HEK293T (cell line): Measurements from ENCODE around the gene DZIP1L.

Source experiments
- CTCF ChIA-PET: fragments of 350-600 bp; formaldehyde crosslinking; extraction: SDS; loops from one replicate; lab custom pipeline; 2021; ENCODE audit warnings: antibody characterized with exemption, inconsistent platforms; lab: Yijun Ruan, JAX
- POLR2A ChIA-PET: fragments of 350-600 bp; formaldehyde crosslinking; extraction: SDS; loops from one replicate; lab custom pipeline; 2020; ENCODE audit warnings: antibody characterized with exemption, inconsistent platforms; lab: Yijun Ruan, JAX
- DNase-seq: peaks from one replicate; pipeline ENCODE4 v3.0.0; 2012; ENCODE audit warnings: mixed read lengths; ENCODE audit errors: extremely low spot score
- ARNT ChIP-seq: fragments of 450-650 bp; IDR thresholded peaks from 2 replicates; pipeline ENCODE4 v1.6.1; 2017; ENCODE audit warnings: mild to moderate bottlenecking
- BHLHE40 ChIP-seq: fragments of 450-650 bp; IDR thresholded peaks from 2 replicates; pipeline ENCODE4 v1.6.1; 2016; ENCODE audit warnings: mild to moderate bottlenecking, moderate library complexity, borderline replicate concordance
- CTBP1 ChIP-seq: fragments of 450-650 bp; IDR thresholded peaks from 2 replicates; pipeline ENCODE4 v1.6.1; 2016; ENCODE audit warnings: borderline replicate concordance
- ELF4 ChIP-seq: fragments of 450-650 bp; IDR thresholded peaks from 2 replicates; pipeline ENCODE4 v1.6.1; 2017; ENCODE audit warnings: antibody characterized with exemption
- FOXA1 ChIP-seq: fragments of 450-650 bp; IDR thresholded peaks from 2 replicates; pipeline ENCODE4 v1.6.1; 2016; ENCODE audit warnings: mild to moderate bottlenecking
- FOXK2 ChIP-seq: fragments of 450-650 bp; IDR thresholded peaks from 2 replicates; pipeline ENCODE4 v1.6.1; 2016; ENCODE audit warnings: mild to moderate bottlenecking
- FOXM1 ChIP-seq: fragments of 450-650 bp; IDR thresholded peaks from 2 replicates; pipeline ENCODE4 v1.6.1; 2017; ENCODE audit warnings: mild to moderate bottlenecking, borderline replicate concordance
- HDGF ChIP-seq: fragments of 450-650 bp; IDR thresholded peaks from 2 replicates; pipeline ENCODE4 v1.6.1; 2017; ENCODE audit warnings: antibody characterized with exemption, borderline replicate concordance
- L3MBTL2 ChIP-seq: fragments of 450-650 bp; conservative IDR thresholded peaks from 2 replicates; pipeline ENCODE4 v1.6.1; 2016; ENCODE audit warnings: mild to moderate bottlenecking
- LEF1 ChIP-seq: fragments of 450-650 bp; IDR thresholded peaks from 2 replicates; pipeline ENCODE4 v1.6.1; 2017; ENCODE audit warnings: mild to moderate bottlenecking, borderline replicate concordance
- NFRKB ChIP-seq: fragments of 450-650 bp; IDR thresholded peaks from 2 replicates; pipeline ENCODE4 v1.6.1; 2016; ENCODE audit warnings: mild to moderate bottlenecking, moderate library complexity
- SP1 ChIP-seq: fragments of 450-650 bp; IDR thresholded peaks from 2 replicates; pipeline ENCODE4 v1.6.1; 2017
- SUZ12 ChIP-seq: fragments of 450-650 bp; IDR thresholded peaks from 2 replicates; pipeline ENCODE4 v1.6.1; 2016; ENCODE audit warnings: mild to moderate bottlenecking
- TARDBP ChIP-seq: fragments of 450-650 bp; IDR thresholded peaks from 2 replicates; pipeline ENCODE4 v1.6.1; 2016
- ZNF384 ChIP-seq: fragments of 450-650 bp; IDR thresholded peaks from 2 replicates; pipeline ENCODE4 v1.6.1; 2016
- TF ChIP-seq, protein P1 (sequence below): fragments of 450-650 bp; IDR thresholded peaks from 2 replicates; pipeline ENCODE4 v1.6.1; 2016

DZIP1L gene

DNA sequence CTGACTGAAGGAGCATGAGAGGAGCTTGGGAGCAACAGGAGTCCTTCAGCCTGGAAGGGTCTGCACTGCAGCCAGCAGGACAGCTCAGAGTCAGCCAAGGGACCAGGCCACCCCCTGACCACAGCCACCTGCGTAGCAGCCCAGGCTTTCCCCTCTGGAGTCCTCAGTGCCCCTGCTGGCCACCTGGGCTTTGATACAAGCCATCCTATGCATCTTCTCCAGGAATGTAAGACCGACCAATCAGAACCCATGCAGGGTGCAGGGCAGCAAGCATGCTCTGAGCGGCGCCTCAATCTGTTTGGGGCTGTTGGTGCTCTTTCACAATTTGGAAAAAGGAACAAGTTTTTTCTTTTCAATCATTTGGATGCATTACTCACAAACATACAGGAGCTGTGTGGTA, 52.0 kb downstream of the DZIP1L start:
- no peak for DNase-seq
- ChIA-PET POLR2A (interaction anchor here (1.1 kb wide), 1 partner anchor 52 kb away, joined by 3 read pairs; the partner anchor contains the start of gene DZIP1L), CTCF (no interaction called here)
- TF ChIP-seq BHLHE40 (no peak), ARNT (no peak), LEF1 (no peak), FOXA1 (no peak), SP1 (no peak), FOXK2 (no peak), CTBP1 (no peak), NFRKB (no peak), TARDBP (no peak), ELF4 (no peak), ZNF384 (no peak), FOXM1 (no peak), HDGF (no peak), L3MBTL2 (no peak), SUZ12 (no peak)
- TF ChIP-seq, protein P1, sequence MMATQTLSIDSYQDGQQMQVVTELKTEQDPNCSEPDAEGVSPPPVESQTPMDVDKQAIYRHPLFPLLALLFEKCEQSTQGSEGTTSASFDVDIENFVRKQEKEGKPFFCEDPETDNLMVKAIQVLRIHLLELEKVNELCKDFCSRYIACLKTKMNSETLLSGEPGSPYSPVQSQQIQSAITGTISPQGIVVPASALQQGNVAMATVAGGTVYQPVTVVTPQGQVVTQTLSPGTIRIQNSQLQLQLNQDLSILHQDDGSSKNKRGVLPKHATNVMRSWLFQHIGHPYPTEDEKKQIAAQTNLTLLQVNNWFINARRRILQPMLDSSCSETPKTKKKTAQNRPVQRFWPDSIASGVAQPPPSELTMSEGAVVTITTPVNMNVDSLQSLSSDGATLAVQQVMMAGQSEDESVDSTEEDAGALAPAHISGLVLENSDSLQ: no peak

DNA sequence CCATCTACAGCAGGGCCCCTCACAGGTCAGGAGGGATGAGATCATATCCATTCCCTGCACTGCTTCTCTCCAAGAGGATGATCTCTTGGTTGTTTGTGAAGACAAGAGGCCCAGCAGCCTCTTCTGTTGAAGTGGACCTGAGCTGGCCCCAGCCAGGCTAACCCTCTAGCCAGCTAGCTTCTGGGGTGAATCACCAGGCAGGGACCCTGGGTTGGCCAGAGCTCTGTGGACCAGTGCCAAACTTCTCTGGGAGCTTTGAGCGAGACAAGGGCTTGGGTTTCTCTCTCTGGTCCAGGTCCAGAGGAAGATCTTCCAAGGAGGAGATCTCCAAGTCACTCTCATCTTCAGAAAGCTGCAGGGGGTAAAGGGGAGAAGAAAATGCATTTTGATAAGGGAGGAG, 52.8 kb downstream of the DZIP1L start:
- DNase-seq: no peak
- TF ChIP-seq, protein P1: no peak
- no peak for TF ChIP-seq BHLHE40
- no peak for TF ChIP-seq SUZ12
- no peak for TF ChIP-seq FOXK2
- TF ChIP-seq SP1: no peak
- no peak for TF ChIP-seq L3MBTL2
- TF ChIP-seq TARDBP: no peak
- TF ChIP-seq HDGF: no peak
- no peak for TF ChIP-seq CTBP1
- no peak for TF ChIP-seq NFRKB
- TF ChIP-seq ZNF384: no peak
- TF ChIP-seq FOXM1: no peak
- no peak for TF ChIP-seq ELF4
- no peak for TF ChIP-seq LEF1
- TF ChIP-seq FOXA1: no peak
- no peak for TF ChIP-seq ARNT
- POLR2A ChIA-PET: no interaction called here
- CTCF ChIA-PET: no interaction called here

DNA sequence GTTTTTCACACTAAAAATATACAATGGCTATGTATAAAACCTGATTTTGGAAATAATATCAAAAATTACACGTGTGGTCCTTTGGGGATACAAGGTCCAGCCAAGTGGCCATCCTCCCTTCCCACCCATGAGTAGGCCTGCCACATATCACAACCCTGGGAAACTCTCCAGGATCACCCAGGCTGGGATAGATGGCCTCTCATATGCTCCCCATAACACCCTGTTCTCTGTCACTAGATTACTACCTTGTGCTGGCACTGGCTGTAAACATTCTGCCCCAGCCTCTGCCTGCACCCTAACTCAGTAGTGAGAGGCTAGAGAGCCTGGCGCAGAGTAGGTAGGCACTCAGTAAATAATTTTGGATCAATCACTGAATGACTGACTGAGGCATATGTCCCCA, 53.4 kb downstream of the DZIP1L start:
- ChIA-PET CTCF (no interaction called here), POLR2A (no interaction called here)
- TF ChIP-seq SP1: no peak
- TF ChIP-seq L3MBTL2: no peak
- no peak for TF ChIP-seq ELF4
- no peak for TF ChIP-seq LEF1
- TF ChIP-seq, protein P1: no peak
- no peak for TF ChIP-seq FOXK2
- TF ChIP-seq FOXA1: no peak
- TF ChIP-seq TARDBP: no peak
- TF ChIP-seq ZNF384: no peak
- TF ChIP-seq HDGF: no peak
- TF ChIP-seq BHLHE40: no peak
- no peak for TF ChIP-seq FOXM1
- TF ChIP-seq ARNT: no peak
- TF ChIP-seq CTBP1: no peak
- TF ChIP-seq SUZ12: no peak
- DNase-seq: no peak

DNA sequence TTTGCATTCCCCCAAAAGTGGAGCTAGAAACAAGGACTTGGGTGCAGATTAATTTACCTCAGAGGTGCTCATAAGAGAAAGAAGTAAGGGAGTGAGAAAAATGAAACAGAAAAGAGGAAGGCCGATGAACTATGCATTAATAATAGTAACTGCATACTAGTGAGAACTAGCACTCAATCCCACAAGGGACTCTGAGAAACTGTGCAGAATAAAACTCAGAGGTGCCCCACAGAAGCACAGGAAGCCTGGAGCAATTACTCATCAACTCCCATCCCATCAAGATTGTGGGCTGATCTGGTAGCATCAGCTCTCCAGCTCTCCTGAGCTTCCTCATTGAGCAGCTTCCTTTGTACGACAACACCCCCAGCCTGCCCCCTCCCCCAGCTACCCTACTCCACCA, 54.6 kb downstream of the DZIP1L start:
- CTCF ChIA-PET: interaction anchor here (1.0 to 1.3 kb wide), 3 partner anchors 9 to 90 kb away, joined by 5 to 6 read pairs (median 5); no protein-coding TSS in a partner anchor
- POLR2A ChIA-PET: no interaction called here
- no peak for TF ChIP-seq HDGF
- no peak for TF ChIP-seq FOXK2
- no peak for TF ChIP-seq SP1
- TF ChIP-seq BHLHE40: no peak
- TF ChIP-seq, protein P1: no peak
- TF ChIP-seq ARNT: no peak
- TF ChIP-seq NFRKB: no peak
- no peak for TF ChIP-seq SUZ12
- no peak for DNase-seq

DNA sequence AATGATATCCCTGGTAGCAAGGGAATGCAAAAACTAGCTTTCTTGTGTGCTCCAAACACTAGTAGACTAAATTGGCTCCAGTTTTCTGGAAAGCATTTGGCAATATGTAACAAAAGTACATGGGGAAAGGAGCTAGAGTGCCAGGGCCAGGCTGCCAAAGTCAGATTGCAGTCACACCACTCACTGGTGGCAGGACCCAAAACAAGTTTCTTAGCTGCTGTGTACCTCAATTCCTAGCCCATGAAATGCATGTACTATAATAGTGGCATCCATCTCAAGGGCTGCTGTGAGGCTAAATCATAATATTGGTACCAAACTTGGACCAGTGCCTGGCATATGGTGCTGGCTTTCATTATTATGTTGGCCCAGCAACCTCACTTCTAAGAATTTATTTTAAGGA, 56.1 kb downstream of the DZIP1L start:
- ChIA-PET CTCF (no interaction called here), POLR2A (interaction anchor here (1.7 kb wide), 1 partner anchor 56 kb away, joined by 6 read pairs; the partner anchor contains the start of gene DZIP1L)
- DNase-seq: no peak
- TF ChIP-seq SUZ12: no peak
- no peak for TF ChIP-seq FOXA1
- no peak for TF ChIP-seq LEF1
- no peak for TF ChIP-seq L3MBTL2
- no peak for TF ChIP-seq ELF4
- no peak for TF ChIP-seq FOXM1
- no peak for TF ChIP-seq ZNF384
- no peak for TF ChIP-seq NFRKB
- no peak for TF ChIP-seq TARDBP
- TF ChIP-seq ARNT: no peak
- TF ChIP-seq, protein P1: no peak
- no peak for TF ChIP-seq FOXK2
- TF ChIP-seq SP1: no peak
- TF ChIP-seq BHLHE40: no peak
- TF ChIP-seq HDGF: no peak
- no peak for TF ChIP-seq CTBP1
